Subcutaneous adipose tissue (tissue), 4 donors: ENCODE data around the gene BANF2. TPM values are rescaled to one million over a fixed set of nuclear protein-coding genes. Genes with fewer than 3 reads are reported as not detected.

Experiments
- CTCF ChIP-seq: fragments of 450-650 bp; IDR thresholded peaks from one replicate; pipeline ENCODE4 v1.5.1; 2016; ENCODE audit warnings: low read depth, mild to moderate bottlenecking, control low read depth, antibody characterized with exemption, moderate library complexity
- total RNA-seq, 4 donors: library from RNA; depleted of rRNA; stranded (reverse); fragments of >200 nt; gene quantifications; one replicate each; pipeline ENCODE4 v1.1.0, GENCODE V29; 2016

The BANF2 gene
- total RNA-seq, 4 donors from 2014 or later: not detected

GRCh38 chr20:17684077-17684888, 15.5 kb upstream of the BANF2 start:
- TF ChIP-seq CTCF: no peak

- TF ChIP-seq CTCF: no peak
Measured at GRCh38 chr20:17685168-17685567, 14.6 kb upstream of the BANF2 start.

GRCh38 chr20:17687800-17688199, 12.0 kb upstream of the BANF2 start:
- TF ChIP-seq CTCF: no peak

- no peak for TF ChIP-seq CTCF
Measured at GRCh38 chr20:17688965-17689364, 10.8 kb upstream of the BANF2 start.

- TF ChIP-seq CTCF: no peak
Measured at GRCh38 chr20:17690144-17690543, 9.6 kb upstream of the BANF2 start.

GRCh38 chr20:17691758-17692157, 8.0 kb upstream of the BANF2 start:
- TF ChIP-seq CTCF: no peak

GRCh38 chr20:17693444-17694001, 6.2 kb upstream of the BANF2 start:
- no peak for TF ChIP-seq CTCF
